ENCODE measurements around the gene CARM1. TPM values are rescaled to one million over a fixed set of nuclear protein-coding genes. Genes with fewer than 3 reads are reported as not detected.

CARM1 gene
- polyA plus RNA-seq, 2 of the 4 experiments (the other 2 are of a cell fraction), result 15.2 to 32.2 TPM

DNA sequence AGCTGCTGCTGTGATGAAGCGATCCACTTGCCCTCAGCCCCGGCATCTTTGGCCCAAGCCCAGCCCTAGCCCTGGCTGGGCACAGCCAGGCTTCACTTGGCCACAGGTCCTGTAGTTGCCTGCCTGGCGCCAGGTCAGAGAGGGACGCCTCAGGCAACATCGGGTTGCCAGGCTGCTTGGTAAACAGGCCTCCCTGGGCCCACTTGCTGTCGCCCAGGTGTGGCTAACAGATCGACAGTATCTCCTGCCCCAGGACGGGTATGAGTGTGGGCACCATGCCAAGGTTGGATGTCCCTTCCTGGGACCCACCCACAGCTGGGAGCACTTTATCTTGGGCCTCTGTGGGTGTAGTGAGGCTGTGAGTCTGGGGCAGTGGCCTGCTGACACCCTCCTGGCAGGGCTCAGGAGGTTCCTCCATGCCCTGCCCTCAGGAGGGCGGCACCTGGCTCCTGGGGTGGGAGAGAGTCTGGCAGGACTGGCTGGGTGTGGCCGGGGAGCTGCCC, 27.8 kb downstream of the CARM1 start (continued):
- TF ChIP-seq, protein P1, sequence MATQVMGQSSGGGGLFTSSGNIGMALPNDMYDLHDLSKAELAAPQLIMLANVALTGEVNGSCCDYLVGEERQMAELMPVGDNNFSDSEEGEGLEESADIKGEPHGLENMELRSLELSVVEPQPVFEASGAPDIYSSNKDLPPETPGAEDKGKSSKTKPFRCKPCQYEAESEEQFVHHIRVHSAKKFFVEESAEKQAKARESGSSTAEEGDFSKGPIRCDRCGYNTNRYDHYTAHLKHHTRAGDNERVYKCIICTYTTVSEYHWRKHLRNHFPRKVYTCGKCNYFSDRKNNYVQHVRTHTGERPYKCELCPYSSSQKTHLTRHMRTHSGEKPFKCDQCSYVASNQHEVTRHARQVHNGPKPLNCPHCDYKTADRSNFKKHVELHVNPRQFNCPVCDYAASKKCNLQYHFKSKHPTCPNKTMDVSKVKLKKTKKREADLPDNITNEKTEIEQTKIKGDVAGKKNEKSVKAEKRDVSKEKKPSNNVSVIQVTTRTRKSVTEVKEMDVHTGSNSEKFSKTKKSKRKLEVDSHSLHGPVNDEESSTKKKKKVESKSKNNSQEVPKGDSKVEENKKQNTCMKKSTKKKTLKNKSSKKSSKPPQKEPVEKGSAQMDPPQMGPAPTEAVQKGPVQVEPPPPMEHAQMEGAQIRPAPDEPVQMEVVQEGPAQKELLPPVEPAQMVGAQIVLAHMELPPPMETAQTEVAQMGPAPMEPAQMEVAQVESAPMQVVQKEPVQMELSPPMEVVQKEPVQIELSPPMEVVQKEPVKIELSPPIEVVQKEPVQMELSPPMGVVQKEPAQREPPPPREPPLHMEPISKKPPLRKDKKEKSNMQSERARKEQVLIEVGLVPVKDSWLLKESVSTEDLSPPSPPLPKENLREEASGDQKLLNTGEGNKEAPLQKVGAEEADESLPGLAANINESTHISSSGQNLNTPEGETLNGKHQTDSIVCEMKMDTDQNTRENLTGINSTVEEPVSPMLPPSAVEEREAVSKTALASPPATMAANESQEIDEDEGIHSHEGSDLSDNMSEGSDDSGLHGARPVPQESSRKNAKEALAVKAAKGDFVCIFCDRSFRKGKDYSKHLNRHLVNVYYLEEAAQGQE (IDR thresholded peaks at IDR 0.05), result no peak

DNA sequence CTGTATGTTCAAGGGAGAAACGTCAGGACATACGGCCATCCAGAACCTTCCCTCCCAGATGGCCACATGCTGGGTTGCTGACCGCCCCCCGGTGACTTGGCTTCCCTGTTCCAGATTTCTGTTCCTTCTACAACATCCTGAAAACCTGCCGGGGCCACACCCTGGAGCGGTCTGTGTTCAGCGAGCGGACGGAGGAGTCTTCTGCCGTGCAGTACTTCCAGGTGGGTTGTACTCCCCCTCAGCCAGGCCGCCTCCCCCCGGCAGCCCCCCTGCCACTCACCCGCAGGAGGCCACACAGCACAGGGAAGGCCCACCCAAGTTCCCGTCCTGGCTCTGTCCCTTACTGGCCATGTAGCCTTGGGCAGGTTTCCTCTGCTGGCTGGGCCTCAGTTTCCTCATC, 36.6 kb downstream of the CARM1 start:
- no peak for TF ChIP-seq CHD4 (IDR thresholded peaks at IDR 0.05; ENCODE audit: borderline replicate concordance)
- TF ChIP-seq, protein P2, sequence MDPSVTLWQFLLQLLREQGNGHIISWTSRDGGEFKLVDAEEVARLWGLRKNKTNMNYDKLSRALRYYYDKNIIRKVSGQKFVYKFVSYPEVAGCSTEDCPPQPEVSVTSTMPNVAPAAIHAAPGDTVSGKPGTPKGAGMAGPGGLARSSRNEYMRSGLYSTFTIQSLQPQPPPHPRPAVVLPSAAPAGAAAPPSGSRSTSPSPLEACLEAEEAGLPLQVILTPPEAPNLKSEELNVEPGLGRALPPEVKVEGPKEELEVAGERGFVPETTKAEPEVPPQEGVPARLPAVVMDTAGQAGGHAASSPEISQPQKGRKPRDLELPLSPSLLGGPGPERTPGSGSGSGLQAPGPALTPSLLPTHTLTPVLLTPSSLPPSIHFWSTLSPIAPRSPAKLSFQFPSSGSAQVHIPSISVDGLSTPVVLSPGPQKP (IDR thresholded peaks at IDR 0.05; ENCODE audit: low read depth, low read length), result no peak
- TF ChIP-seq GATA3 (IDR thresholded peaks at IDR 0.05; ENCODE audit: borderline replicate concordance), result no peak
- no peak for TF ChIP-seq MAZ (IDR thresholded peaks at IDR 0.05; ENCODE audit: borderline replicate concordance, low read depth, low read length)
- TF ChIP-seq, protein P3, sequence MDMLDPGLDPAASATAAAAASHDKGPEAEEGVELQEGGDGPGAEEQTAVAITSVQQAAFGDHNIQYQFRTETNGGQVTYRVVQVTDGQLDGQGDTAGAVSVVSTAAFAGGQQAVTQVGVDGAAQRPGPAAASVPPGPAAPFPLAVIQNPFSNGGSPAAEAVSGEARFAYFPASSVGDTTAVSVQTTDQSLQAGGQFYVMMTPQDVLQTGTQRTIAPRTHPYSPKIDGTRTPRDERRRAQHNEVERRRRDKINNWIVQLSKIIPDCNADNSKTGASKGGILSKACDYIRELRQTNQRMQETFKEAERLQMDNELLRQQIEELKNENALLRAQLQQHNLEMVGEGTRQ (IDR thresholded peaks at IDR 0.05), result no peak
- TF ChIP-seq, protein P4, sequence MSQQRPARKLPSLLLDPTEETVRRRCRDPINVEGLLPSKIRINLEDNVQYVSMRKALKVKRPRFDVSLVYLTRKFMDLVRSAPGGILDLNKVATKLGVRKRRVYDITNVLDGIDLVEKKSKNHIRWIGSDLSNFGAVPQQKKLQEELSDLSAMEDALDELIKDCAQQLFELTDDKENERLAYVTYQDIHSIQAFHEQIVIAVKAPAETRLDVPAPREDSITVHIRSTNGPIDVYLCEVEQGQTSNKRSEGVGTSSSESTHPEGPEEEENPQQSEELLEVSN (IDR thresholded peaks at IDR 0.05; ENCODE audit: borderline replicate concordance, low read depth), result no peak
- ChIA-PET POLR2A (no interaction called here), CTCF (no interaction called here)
- no peaks in the 10 kb centered on the region for H3K4me1 ChIP-seq
- FAIRE-seq (no peak), DNase-seq (ENCODE audit: low read depth in 1 of 2, low spot score in 1 of 2) (no peak), ATAC-seq (no peak)
- H3K9me3 ChIP-seq, result no peaks in the 10 kb centered on the region
- H3K4me3 ChIP-seq, result no peak overlapping the region
- no peak overlapping the region for H3K27ac ChIP-seq
- WGBS (ENCODE audit: missing lambda C conversion rate), result 89% methylated on average over 9 of the region's 14 CpGs
- H3K4me2 ChIP-seq, result no peak overlapping the region

DNA sequence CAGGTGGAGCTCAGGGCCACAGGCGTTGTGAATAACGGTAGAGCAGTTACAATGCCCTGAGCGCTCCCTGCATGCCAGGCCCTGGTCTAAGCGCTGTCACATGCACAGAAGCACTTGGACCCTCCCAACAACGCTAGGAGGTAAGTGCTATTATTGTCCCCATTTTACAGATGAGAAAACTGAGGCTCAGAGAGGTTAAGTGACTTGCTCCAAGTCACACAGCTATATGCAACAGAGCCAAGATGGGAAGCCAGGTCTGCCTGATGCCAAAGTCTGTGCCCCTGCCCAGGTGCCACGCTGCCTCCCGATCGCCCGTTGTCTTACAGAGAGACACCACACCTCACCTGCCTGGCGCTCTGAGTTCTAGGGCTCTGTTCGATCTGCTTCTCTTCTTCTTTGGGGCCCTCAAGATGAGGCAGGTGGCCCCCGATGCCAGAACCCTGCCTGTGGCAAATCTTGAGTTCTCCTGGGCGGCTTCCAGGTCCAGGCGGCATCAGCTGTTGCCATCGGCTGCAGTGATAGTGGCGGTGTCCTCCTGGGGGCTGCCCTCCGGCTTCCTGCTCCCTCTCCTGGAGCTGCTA, 37.1 kb downstream of the CARM1 start:
- H3K27ac ChIP-seq, result no peak overlapping the region
- H3K4me2 ChIP-seq, result no peak overlapping the region
- H3K4me1 ChIP-seq, result no peaks in the 10 kb centered on the region
- ChIA-PET POLR2A (no interaction called here), CTCF (no interaction called here)
- 96% methylated on average over 17 of the region's 17 CpGs for WGBS (ENCODE audit: missing lambda C conversion rate)
- DNase-seq (ENCODE audit: low read depth in 1 of 2, low spot score in 1 of 2) (no peak), ATAC-seq (no peak), FAIRE-seq (no peak)
- no peaks in the 10 kb centered on the region for H3K9me3 ChIP-seq
- TF ChIP-seq TFCP2L1 (CRISPR knock-in tag; IDR thresholded peaks at IDR 0.05) (no peak), SREBF2 (IDR thresholded peaks at IDR 0.05) (no peak), CEBPB (IDR thresholded peaks at IDR 0.05) (no peak), CBX8 (IDR thresholded peaks at IDR 0.05) (no peak), ZFP36 (IDR thresholded peaks at IDR 0.05; ENCODE audit: borderline replicate concordance, partially characterized antibody) (peak; percentile 30)
- TF ChIP-seq, protein P4 (IDR thresholded peaks at IDR 0.05; ENCODE audit: borderline replicate concordance, low read depth), result no peak
- H3K4me3 ChIP-seq, result no peak overlapping the region

All from A549 (cell line).